Smooth muscle cell (in vitro differentiated cells): Measurements from ENCODE around the gene AP3D1. TPM values are rescaled to one million over a fixed set of nuclear protein-coding genes. Genes with fewer than 3 reads are reported as not detected.
A peak's percentile ranks its signal among the peaks of the same experiment; 100 is the strongest.

Source experiments
- DNase-seq: peaks from one replicate; lab custom pipeline; 2025; ENCODE audit not compliant: unreplicated experiment; lab: John Stamatoyannopoulos, UW
- H2AFZ ChIP-seq: fragments of 200-600 bp; sonication (generic); 2 replicates; pipeline ENCODE4 v1.6.0; 2016; ENCODE audit warnings: antibody characterized with exemption, low read depth, mild to moderate bottlenecking
- H3F3A ChIP-seq: fragments of 200-600 bp; sonication (generic); 2 replicates; pipeline ENCODE4 v1.6.0; 2017; ENCODE audit warnings: antibody characterized with exemption, low read depth
- H3K27ac ChIP-seq: fragments of 200-600 bp; sonication (generic); 2 replicates; pipeline ENCODE4 v1.5.1; 2016; ENCODE audit warnings: low read depth, mild to moderate bottlenecking
- H3K27me3 ChIP-seq: fragments of 200-600 bp; sonication (generic); 2 replicates; pipeline ENCODE4 v1.6.1; 2016; ENCODE audit warnings: low read depth, mild to moderate bottlenecking
- H3K36me3 ChIP-seq: fragments of 200-600 bp; sonication (generic); 2 replicates; pipeline ENCODE4 v1.5.1; 2016; ENCODE audit warnings: low read depth
- H3K4me1 ChIP-seq: fragments of 200-600 bp; sonication (generic); 2 replicates; pipeline ENCODE4 v1.5.1; 2016; ENCODE audit warnings: low read depth
- H3K4me2 ChIP-seq: fragments of 200-600 bp; sonication (generic); 2 replicates; pipeline ENCODE4 v1.6.0; 2016; ENCODE audit warnings: mild to moderate bottlenecking
- H3K4me3 ChIP-seq: fragments of 200-600 bp; sonication (generic); 2 replicates; pipeline ENCODE4 v1.5.1; 2016; ENCODE audit warnings: mild to moderate bottlenecking
- H3K79me2 ChIP-seq: fragments of 200-600 bp; sonication (generic); 2 replicates; pipeline ENCODE4 v1.6.0; 2016; ENCODE audit warnings: low read depth, mild to moderate bottlenecking
- H3K9ac ChIP-seq: fragments of 200-600 bp; sonication (generic); 2 replicates; pipeline ENCODE4 v1.6.0; 2016; ENCODE audit warnings: low read depth
- H3K9me3 ChIP-seq: fragments of 200-600 bp; sonication (generic); replicated peaks from 2 replicates; pipeline ENCODE4 v1.5.1; 2016; ENCODE audit warnings: low read depth
- H4K20me1 ChIP-seq: fragments of 200-600 bp; sonication (generic); 2 replicates; pipeline ENCODE4 v1.6.0; 2016; ENCODE audit warnings: low read depth
- CTCF ChIP-seq: fragments of 200-600 bp; sonication (generic); IDR thresholded peaks from 2 replicates; pipeline ENCODE4 v1.5.1; 2017; ENCODE audit warnings: borderline replicate concordance, mild to moderate bottlenecking, antibody characterized with exemption; ENCODE audit not compliant: insufficient read depth, poor library complexity, severe bottlenecking
- whole genome bisulfite sequencing: methylation state at CpG from one replicate; pipeline ENCODE4 v1.1.7; 2016; ENCODE audit warnings: low lambda C conversion rate; 5-methylcytosine and 5-hydroxymethylcytosine counted together
- polyA plus RNA-seq: library from polyadenylated mRNA; unstranded; fragments of >200 nt; fragmentation: Nextera tagmentation; extraction: Ambion mirVana; gene quantifications from 2 replicates; pipeline ENCODE4 v1.2.1, GENCODE V29; 2016
- total RNA-seq: library from RNA; depleted of rRNA; stranded (reverse); fragments of >200 nt; gene quantifications from 2 replicates; pipeline ENCODE4 v1.2.3, GENCODE V29; 2014

AP3D1 gene
- total and polyA plus RNA-seq, 2 experiments from 2014 or later: 66.2 to 81.0 TPM

GRCh38 chr19:2185734-2186070, 34.3 kb upstream of the AP3D1 start:
- H3K4me2 ChIP-seq: peak overlapping the region; percentile 26
- H3K36me3 ChIP-seq: no peaks in the 10 kb centered on the region
- no peak overlapping the region for H3K9ac ChIP-seq
- H3K79me2 ChIP-seq: peaks cover 45% of the 10 kb centered on the region
- no peaks in the 10 kb centered on the region for H3K9me3 ChIP-seq
- no peak overlapping the region for H2AFZ ChIP-seq
- peaks cover 3% of the 10 kb centered on the region for H3K4me1 ChIP-seq
- H3F3A ChIP-seq: peaks cover 4% of the 10 kb centered on the region
- no peak for DNase-seq
- H3K27me3 ChIP-seq: no peaks in the 10 kb centered on the region
- no peak for TF ChIP-seq CTCF
- H3K27ac ChIP-seq: peak overlapping the region; percentile 76
- no peak overlapping the region for H3K4me3 ChIP-seq
- H4K20me1 ChIP-seq: peaks cover 96% of the 10 kb centered on the region
- 70% methylated on average over 11 of the region's 11 CpGs for WGBS

- no peaks in the 10 kb centered on the region for H3K36me3 ChIP-seq
Measured at GRCh38 chr19:2184422-2184975, 33.1 kb upstream of the AP3D1 start.

GRCh38 chr19:2181633-2181997, 30.2 kb upstream of the AP3D1 start:
- Histone ChIP-seq H2AFZ (no peak overlapping the region), H3K36me3 (no peaks in the 10 kb centered on the region), H4K20me1 (peaks cover 100% of the 10 kb centered on the region), H3K4me1 (peaks cover 3% of the 10 kb centered on the region), H3F3A (peaks cover 4% of the 10 kb centered on the region), H3K79me2 (peaks cover 77% of the 10 kb centered on the region), H3K27me3 (no peaks in the 10 kb centered on the region), H3K27ac (no peak overlapping the region), H3K4me2 (no peak overlapping the region), H3K9ac (no peak overlapping the region), H3K9me3 (no peaks in the 10 kb centered on the region), H3K4me3 (no peak overlapping the region)
- no peak for DNase-seq
- WGBS: 81% methylated on average over 9 of the region's 9 CpGs
- TF ChIP-seq CTCF: no peak

More at GRCh38 chr19:2184422-2184975, 33.1 kb upstream of the AP3D1 start:
- Histone ChIP-seq H3F3A (peaks cover 4% of the 10 kb centered on the region), H4K20me1 (peaks cover 96% of the 10 kb centered on the region), H3K9ac (no peak overlapping the region), H3K9me3 (no peaks in the 10 kb centered on the region), H3K4me3 (no peak overlapping the region), H3K27ac (peak overlapping the region; percentile 76), H2AFZ (no peak overlapping the region), H3K27me3 (no peaks in the 10 kb centered on the region), H3K4me2 (no peak overlapping the region), H3K4me1 (peaks cover 3% of the 10 kb centered on the region), H3K79me2 (peaks cover 56% of the 10 kb centered on the region)
- no peak for TF ChIP-seq CTCF
- WGBS: 84% methylated on average over 19 of the region's 22 CpGs
- no peak for DNase-seq
